ENCODE data around the gene MUC4. TPM values are rescaled to one million over a fixed set of nuclear protein-coding genes. Genes with fewer than 3 reads are reported as not detected.
A peak's percentile ranks its signal among the peaks of the same experiment; 100 is the strongest.
"Not testable (repeated sequence)": the region's sequence is repeated elsewhere in the genome, so short reads cannot be mapped to it uniquely, and the experiment has no call there.

The MUC4 gene
- total RNA-seq, 2 donors from 2014 or later: 0.12 TPM; not detected in 1

- Histone ChIP-seq H3K27ac (peak overlapping the region in 1 of 2 donors; percentile 8), H3K36me3 (no peaks in the 10 kb centered on the region), H3K27me3 (no peaks in the 10 kb centered on the region), H3K9me3 (no peaks in the 10 kb centered on the region), H3K4me1 (peaks cover 0 to 29% of the 10 kb centered on the region in 2 donors), H3K4me3 (no peak overlapping the region)
- DNase-seq (ENCODE audit: low spot score): no peak
- TF ChIP-seq CTCF (IDR thresholded peaks at IDR 0.05): no peak
Measured at GRCh38 chr3:195806211-195806915, 5.4 kb downstream of the MUC4 start.

GRCh38 chr3:195805588-195805987, 6.1 kb downstream of the MUC4 start:
- not testable (repeated sequence) for H3K36me3 ChIP-seq; H3K4me3 ChIP-seq; H3K27me3 ChIP-seq; H3K9me3 ChIP-seq; DNase-seq (ENCODE audit: low spot score)
- Histone ChIP-seq H3K4me1 (peaks cover 0 to 29% of the 10 kb centered on the region in 2 donors), H3K27ac (peak overlapping the region in 1 of 2 donors; percentile 8)

GRCh38 chr3:195805181-195805580, 6.5 kb downstream of the MUC4 start:
- Histone ChIP-seq H3K4me1 (peaks cover 0 to 29% of the 10 kb centered on the region in 2 donors), H3K36me3 (no peaks in the 10 kb centered on the region), H3K9me3 (no peaks in the 10 kb centered on the region), H3K4me3 (no peak overlapping the region), H3K27ac (no peak overlapping the region), H3K27me3 (no peaks in the 10 kb centered on the region)
- DNase-seq (ENCODE audit: low spot score): no peak
- TF ChIP-seq CTCF (IDR thresholded peaks at IDR 0.05): no peak

GRCh38 chr3:195803289-195803908, 8.3 kb downstream of the MUC4 start:
- no peak for TF ChIP-seq CTCF (IDR thresholded peaks at IDR 0.05)
- Histone ChIP-seq H3K27ac (peak overlapping the region in 1 of 2 donors; percentile 11), H3K4me3 (peak overlapping the region in 1 of 2 donors; percentile 19), H3K9me3 (no peaks in the 10 kb centered on the region), H3K4me1 (peaks cover 0 to 29% of the 10 kb centered on the region in 2 donors), H3K36me3 (no peaks in the 10 kb centered on the region), H3K27me3 (no peaks in the 10 kb centered on the region)
- DNase-seq (ENCODE audit: low spot score): no peak

- H3K36me3 ChIP-seq: no peaks in the 10 kb centered on the region
- peaks cover 0 to 29% of the 10 kb centered on the region in 2 donors for H3K4me1 ChIP-seq
- no peak for DNase-seq (ENCODE audit: low spot score)
- H3K27me3 ChIP-seq: no peaks in the 10 kb centered on the region
- no peaks in the 10 kb centered on the region for H3K9me3 ChIP-seq
- no peak for TF ChIP-seq CTCF (IDR thresholded peaks at IDR 0.05)
- peak overlapping the region in 1 of 2 donors; percentile 11 for H3K27ac ChIP-seq
- peak overlapping the region in 1 of 2 donors; percentile 19 for H3K4me3 ChIP-seq
Measured at GRCh38 chr3:195802795-195803194, 8.9 kb downstream of the MUC4 start.

GRCh38 chr3:195802261-195802701, 9.4 kb downstream of the MUC4 start:
- H3K9me3 ChIP-seq: no peaks in the 10 kb centered on the region
- H3K27me3 ChIP-seq: no peaks in the 10 kb centered on the region
- peak overlapping the region in 1 of 2 donors; percentile 19 for H3K4me3 ChIP-seq
- peaks cover 0 to 29% of the 10 kb centered on the region in 2 donors for H3K4me1 ChIP-seq
- no peaks in the 10 kb centered on the region for H3K36me3 ChIP-seq
- no peak for DNase-seq (ENCODE audit: low spot score)
- peak overlapping the region in 1 of 2 donors; percentile 11 for H3K27ac ChIP-seq
- TF ChIP-seq CTCF (IDR thresholded peaks at IDR 0.05): no peak
